GM12872 (cell line): ENCODE data around the gene BPHL.

Source experiments
- TF ChIP-seq, protein P1 (sequence below): IDR thresholded peaks from 3 replicates; pipeline ENCODE4 v1.5.1; 2011; ENCODE audit warnings: low read depth, mild to moderate bottlenecking, low read length, moderate library complexity; ENCODE audit not compliant: insufficient read depth

The BPHL gene

DNA sequence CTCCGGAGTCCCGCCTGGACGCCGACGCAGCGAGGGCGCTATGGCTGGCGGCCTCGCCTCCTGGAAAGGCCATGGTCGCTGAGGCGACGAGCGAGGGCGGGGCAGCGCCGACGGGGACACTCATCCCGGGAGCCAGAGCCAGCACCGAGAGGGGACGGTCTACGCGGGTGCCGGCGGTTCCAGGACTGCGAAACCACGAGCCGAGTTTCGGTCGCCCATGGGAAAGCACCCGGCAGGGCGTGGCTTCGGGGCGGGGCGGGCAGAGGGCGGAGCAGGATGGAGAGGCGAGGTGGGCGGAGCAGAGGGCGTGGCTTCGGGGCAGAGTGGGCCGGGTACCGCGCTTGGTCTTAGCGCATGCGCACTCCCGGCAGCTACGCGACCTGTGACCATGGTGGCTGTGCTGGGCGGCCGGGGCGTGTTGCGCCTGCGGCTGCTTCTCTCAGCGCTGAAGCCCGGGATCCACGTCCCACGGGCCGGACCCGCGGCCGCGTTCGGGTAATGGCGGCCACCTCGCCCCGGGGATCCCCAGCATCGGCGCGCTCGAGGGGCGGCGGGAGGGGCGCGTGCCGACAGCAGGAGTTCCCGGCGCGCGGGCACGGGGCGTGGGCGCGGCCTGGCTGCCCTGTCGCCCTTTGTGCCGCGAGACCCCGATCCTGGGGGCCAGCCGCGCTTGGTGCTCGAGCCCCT is at the start of gene BPHL:
Gene BPHL, plus strand, starts transcription at position 359 of the 687 bp plus-strand sequence. Its CDS starts 30 bp downstream, at position 389.
- TF ChIP-seq, protein P1, sequence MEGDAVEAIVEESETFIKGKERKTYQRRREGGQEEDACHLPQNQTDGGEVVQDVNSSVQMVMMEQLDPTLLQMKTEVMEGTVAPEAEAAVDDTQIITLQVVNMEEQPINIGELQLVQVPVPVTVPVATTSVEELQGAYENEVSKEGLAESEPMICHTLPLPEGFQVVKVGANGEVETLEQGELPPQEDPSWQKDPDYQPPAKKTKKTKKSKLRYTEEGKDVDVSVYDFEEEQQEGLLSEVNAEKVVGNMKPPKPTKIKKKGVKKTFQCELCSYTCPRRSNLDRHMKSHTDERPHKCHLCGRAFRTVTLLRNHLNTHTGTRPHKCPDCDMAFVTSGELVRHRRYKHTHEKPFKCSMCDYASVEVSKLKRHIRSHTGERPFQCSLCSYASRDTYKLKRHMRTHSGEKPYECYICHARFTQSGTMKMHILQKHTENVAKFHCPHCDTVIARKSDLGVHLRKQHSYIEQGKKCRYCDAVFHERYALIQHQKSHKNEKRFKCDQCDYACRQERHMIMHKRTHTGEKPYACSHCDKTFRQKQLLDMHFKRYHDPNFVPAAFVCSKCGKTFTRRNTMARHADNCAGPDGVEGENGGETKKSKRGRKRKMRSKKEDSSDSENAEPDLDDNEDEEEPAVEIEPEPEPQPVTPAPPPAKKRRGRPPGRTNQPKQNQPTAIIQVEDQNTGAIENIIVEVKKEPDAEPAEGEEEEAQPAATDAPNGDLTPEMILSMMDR: no peak

DNA sequence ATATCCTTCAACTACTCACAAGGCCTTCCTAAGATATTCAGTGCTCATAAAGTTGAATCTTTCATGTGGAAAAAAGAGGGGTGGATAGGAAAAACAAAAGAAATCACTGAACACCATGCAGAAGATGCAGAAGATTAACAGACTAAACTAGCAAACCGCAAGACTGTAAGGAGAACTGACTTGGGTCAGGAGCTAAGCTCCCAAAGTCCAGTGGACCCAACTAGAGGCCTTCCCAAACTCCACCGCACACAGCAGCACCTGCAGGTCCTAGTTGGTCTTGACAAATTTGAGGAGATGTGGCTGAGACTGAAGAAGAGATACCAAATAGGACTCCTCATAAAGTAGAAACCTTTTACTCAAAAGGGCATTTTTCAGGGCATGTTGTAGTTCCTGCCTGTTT is 46.9 kb upstream of the BPHL start:
- TF ChIP-seq, protein P1: no peak

DNA sequence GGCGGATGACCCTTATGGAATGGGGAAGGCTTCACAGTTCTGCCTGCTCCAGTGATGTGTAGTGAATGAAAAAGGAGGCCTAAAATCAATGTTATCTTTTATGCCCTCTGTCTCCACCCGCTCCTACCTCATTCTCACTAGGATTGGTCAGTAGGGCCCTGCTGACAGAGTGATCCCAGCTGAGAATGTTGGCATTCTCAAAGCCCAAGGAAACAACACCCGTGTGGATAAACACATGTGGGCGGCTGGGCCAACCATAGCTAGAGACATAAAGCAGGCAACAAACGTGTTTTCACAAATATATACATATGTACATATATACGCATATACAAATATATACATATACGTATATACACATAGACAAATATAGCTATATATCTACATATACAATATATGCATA is 45.7 kb upstream of the BPHL start:
- TF ChIP-seq, protein P1: no peak

DNA sequence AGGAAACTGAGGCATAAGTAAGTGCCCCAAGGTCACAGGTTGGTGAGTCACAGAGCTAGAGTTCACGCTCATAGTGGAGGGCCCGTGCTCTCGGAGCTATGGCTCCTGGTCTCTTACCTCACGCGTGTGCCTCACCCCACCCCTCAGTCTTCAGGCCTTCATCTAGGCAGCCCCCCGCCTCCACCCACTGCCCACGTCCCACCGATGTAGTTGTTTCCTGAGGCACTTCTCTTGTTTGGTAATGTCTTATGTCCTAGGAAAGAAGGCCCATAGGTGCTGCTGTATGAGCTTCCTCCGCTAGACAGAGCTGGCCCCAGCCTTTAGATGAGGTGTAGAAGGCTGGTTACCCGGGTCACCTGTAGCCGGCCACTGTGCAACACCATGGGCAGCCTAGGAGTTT is 45.1 kb upstream of the BPHL start:
- TF ChIP-seq, protein P1: no peak

DNA sequence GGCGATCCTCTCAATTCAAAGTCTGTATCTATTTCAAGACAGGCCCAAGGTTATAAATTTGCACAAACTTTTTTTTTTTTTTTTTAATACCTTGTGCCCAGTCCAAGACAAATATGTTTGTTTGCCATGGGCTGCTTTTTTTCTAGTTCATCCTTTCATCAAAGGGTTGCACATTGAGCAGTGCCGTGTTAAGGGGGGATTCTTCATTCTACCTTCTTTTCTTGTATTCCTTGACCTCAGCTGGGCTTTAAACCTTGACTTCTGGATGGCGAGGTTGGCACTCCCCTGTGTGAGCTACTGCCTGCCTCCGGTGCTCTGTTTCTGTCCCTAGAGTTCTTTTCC is 42.8 kb upstream of the BPHL start:
- TF ChIP-seq, protein P1: no peak

DNA sequence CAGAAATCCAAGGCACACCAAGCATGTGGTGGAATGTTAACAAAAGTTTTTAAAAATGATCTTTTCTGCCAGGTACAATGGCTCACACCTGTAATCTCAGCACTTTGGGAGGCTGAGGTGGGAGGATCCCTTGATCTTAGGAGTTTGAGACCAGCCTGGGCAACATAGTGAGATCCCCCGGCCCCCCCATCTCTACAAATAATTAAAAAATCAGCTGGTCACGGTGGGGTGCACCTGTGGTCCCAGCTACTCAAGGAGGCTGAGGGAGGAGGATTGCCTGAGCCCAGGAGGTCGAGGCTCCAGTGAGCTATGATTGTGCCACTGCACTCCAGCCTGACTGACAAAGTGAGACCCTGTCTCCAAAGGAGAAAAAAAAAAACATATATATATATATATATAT is 42.2 kb upstream of the BPHL start:
- TF ChIP-seq, protein P1: no peak

DNA sequence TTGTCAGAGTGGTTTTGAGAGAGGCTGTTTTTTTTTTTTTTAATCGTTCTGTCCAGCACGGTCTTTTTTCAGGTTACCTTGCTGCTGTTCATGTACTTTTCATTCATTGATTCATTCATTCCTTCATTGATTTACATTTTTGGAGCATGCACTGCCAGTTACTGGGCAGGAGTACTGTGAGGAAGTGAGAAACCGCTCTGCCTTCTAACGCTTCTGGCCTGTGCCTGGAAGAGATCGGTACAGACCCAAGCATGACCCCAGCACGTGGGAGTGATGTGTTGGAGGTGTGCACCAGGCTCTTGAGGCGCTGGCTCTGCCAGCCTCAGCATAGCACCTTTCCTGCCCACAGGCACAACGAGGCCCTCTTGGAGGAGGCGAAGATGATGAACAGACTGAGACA is 41.1 kb upstream of the BPHL start:
- TF ChIP-seq, protein P1: no peak
